ENCODE measurements around the gene LRRC39. TPM values are rescaled to one million over a fixed set of nuclear protein-coding genes. Genes with fewer than 3 reads are reported as not detected.

LRRC39 gene
- total RNA-seq, 1 experiment from 2014 or later = 0.54 TPM

DNA sequence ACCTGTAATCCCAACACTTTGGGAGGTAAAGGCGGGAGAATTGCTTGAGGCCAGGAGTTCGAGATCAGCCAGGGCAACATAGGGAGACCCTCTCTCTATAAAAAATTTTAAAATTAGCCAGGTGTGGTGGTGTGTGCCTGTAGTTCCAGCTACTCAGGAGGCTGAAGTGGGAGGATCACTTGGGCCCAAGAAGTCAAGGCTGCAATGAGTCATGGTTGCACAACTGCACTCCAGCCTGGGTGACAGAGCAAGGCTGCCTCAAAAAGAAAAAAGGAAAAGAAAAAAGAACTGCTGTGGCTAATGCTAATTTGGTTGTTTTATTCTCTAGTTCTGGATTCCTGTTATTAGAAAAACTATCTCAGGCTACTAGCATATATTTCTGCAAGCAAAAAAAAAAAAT lies 41.8 kb upstream of the LRRC39 start:
- CTCF ChIA-PET = no interaction called here
- H3K9me2 ChIP-seq (ENCODE audit: insufficient read depth) = no peaks in the 10 kb centered on the region

DNA sequence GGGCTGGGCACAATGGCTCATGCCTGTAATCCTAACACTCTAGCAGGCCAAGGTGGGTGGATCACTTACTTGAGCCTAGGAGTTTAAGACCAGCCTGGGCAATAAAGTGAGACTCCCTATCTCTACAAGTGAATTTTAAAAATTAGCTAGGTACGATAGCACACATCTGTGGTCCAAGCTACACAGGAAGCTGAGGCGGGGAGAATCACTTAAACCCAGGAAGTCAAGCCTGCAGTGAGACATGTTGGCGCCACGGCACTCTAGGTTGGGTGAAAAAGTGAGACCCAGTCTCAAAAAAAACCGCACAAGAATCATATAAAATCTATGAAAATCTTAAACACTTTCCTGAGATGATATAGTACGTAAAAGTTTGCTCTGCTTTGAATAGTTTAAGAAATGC lies 41.4 kb upstream of the LRRC39 start:
- no TSS peak for BruUV-seq (replicated peaks)
- CTCF ChIA-PET = no interaction called here
- RAD21 ChIA-PET (ENCODE audit: low non-redundant PET in 1 of 2, low total read pairs in 2 of 2, uncharacterized antibody in 2 of 2, unreplicated experiment in 2 of 2) = no interaction called here
- no peak for DNase-seq (ENCODE audit: low read depth, low spot score)
- H3K9ac ChIP-seq (ENCODE audit: low read length) = no peak overlapping the region
- ATAC-seq = no peak
- H3K27ac ChIP-seq (ENCODE audit: low read depth, low read length) = no peak overlapping the region
- no peak overlapping the region for H3K4me2 ChIP-seq (ENCODE audit: low read length)
- no peaks in the 10 kb centered on the region for H3K9me3 ChIP-seq (ENCODE audit: control insufficient read depth in 1 of 2, insufficient read depth in 1 of 2, low read depth in 1 of 2, low read length in 2 of 2)
- POLR2A ChIA-PET = no interaction called here
- H3K4me3 ChIP-seq (replicated peaks in 1 of 2; ENCODE audit: low read depth in 1 of 2, low read length in 2 of 2) = no peak overlapping the region
- no peaks in the 10 kb centered on the region for H3K4me1 ChIP-seq (ENCODE audit: control insufficient read depth in 1 of 2, insufficient read depth in 2 of 2, low read length in 2 of 2)
- no peaks in the 10 kb centered on the region for H3K9me2 ChIP-seq (ENCODE audit: insufficient read depth)
- H3K36me3 ChIP-seq (ENCODE audit: control insufficient read depth in 1 of 2, insufficient read depth in 2 of 2, low read length in 2 of 2) = peaks cover 0 to 9% of the 10 kb centered on the region in 2 experiments; a peak in 2 of 4 replicates
- H3K79me2 ChIP-seq (ENCODE audit: insufficient read depth, low read length) = no peaks in the 10 kb centered on the region
- H4K20me1 ChIP-seq (ENCODE audit: insufficient read depth) = no peaks in the 10 kb centered on the region
- no peak overlapping the region for H2AFZ ChIP-seq (ENCODE audit: low read depth, low read length, poor library complexity, severe bottlenecking)
- H3K27me3 ChIP-seq (ENCODE audit: insufficient read depth, low read length) = no peaks in the 10 kb centered on the region
- intact Hi-C loops (cut with micrococcal nuclease) = no loop called here
- TF ChIP-seq YY1 (IDR thresholded peaks at IDR 0.05; ENCODE audit: extremely low read depth, insufficient replicate concordance, low read depth, low read length) = no peak
- no peak for TF ChIP-seq ZBTB33 (IDR thresholded peaks at IDR 0.05; ENCODE audit: extremely low read depth, insufficient replicate concordance, low read length)
- TF ChIP-seq MAX (IDR thresholded peaks at IDR 0.05) = no peak
- no peak for TF ChIP-seq RAD21 (IDR thresholded peaks at IDR 0.05; ENCODE audit: low read depth)
- no peak for TF ChIP-seq CTCF (IDR thresholded peaks at IDR 0.05 in 2 of 3, conservative IDR thresholded peaks at IDR 0.05 in 1 of 3; ENCODE audit: borderline replicate concordance in 1 of 3, insufficient read depth in 1 of 3, low read depth in 2 of 3, low read length in 2 of 3)
- TF ChIP-seq CBX3 (IDR thresholded peaks at IDR 0.05; ENCODE audit: low read depth) = no peak
- no peak for TF ChIP-seq SIN3A (IDR thresholded peaks at IDR 0.05; ENCODE audit: low read depth)
- TF ChIP-seq ZFX (IDR thresholded peaks at IDR 0.05) = no peak
- TF ChIP-seq JUND (IDR thresholded peaks at IDR 0.05) = no peak

More for the DNA sequence above, 41.8 kb upstream of the LRRC39 start:
- Histone ChIP-seq H3K4me3 (replicated peaks in 1 of 2; ENCODE audit: low read depth in 1 of 2, low read length in 2 of 2) (no peak overlapping the region), H3K36me3 (ENCODE audit: control insufficient read depth in 1 of 2, insufficient read depth in 2 of 2, low read length in 2 of 2) (peaks cover 0 to 6% of the 10 kb centered on the region in 2 experiments; a peak in 1 of 4 replicates), H4K20me1 (ENCODE audit: insufficient read depth) (no peaks in the 10 kb centered on the region), H2AFZ (ENCODE audit: low read depth, low read length, poor library complexity, severe bottlenecking) (no peak overlapping the region), H3K9ac (ENCODE audit: low read length) (no peak overlapping the region), H3K27me3 (ENCODE audit: insufficient read depth, low read length) (no peaks in the 10 kb centered on the region), H3K4me2 (ENCODE audit: low read length) (no peak overlapping the region), H3K4me1 (ENCODE audit: control insufficient read depth in 1 of 2, insufficient read depth in 2 of 2, low read length in 2 of 2) (no peaks in the 10 kb centered on the region), H3K79me2 (ENCODE audit: insufficient read depth, low read length) (no peaks in the 10 kb centered on the region), H3K27ac (ENCODE audit: low read depth, low read length) (no peak overlapping the region), H3K9me3 (ENCODE audit: control insufficient read depth in 1 of 2, insufficient read depth in 1 of 2, low read depth in 1 of 2, low read length in 2 of 2) (no peaks in the 10 kb centered on the region)
- BruUV-seq (replicated peaks) = no TSS peak
- TF ChIP-seq, protein P1, sequence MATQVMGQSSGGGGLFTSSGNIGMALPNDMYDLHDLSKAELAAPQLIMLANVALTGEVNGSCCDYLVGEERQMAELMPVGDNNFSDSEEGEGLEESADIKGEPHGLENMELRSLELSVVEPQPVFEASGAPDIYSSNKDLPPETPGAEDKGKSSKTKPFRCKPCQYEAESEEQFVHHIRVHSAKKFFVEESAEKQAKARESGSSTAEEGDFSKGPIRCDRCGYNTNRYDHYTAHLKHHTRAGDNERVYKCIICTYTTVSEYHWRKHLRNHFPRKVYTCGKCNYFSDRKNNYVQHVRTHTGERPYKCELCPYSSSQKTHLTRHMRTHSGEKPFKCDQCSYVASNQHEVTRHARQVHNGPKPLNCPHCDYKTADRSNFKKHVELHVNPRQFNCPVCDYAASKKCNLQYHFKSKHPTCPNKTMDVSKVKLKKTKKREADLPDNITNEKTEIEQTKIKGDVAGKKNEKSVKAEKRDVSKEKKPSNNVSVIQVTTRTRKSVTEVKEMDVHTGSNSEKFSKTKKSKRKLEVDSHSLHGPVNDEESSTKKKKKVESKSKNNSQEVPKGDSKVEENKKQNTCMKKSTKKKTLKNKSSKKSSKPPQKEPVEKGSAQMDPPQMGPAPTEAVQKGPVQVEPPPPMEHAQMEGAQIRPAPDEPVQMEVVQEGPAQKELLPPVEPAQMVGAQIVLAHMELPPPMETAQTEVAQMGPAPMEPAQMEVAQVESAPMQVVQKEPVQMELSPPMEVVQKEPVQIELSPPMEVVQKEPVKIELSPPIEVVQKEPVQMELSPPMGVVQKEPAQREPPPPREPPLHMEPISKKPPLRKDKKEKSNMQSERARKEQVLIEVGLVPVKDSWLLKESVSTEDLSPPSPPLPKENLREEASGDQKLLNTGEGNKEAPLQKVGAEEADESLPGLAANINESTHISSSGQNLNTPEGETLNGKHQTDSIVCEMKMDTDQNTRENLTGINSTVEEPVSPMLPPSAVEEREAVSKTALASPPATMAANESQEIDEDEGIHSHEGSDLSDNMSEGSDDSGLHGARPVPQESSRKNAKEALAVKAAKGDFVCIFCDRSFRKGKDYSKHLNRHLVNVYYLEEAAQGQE (IDR thresholded peaks at IDR 0.05; ENCODE audit: low read depth) = no peak
- TF ChIP-seq CEBPB (IDR thresholded peaks at IDR 0.05; ENCODE audit: low read depth) (0 out of 2 replicates have a peak, but pooled peaks have one; percentile 29), RAD21 (IDR thresholded peaks at IDR 0.05; ENCODE audit: low read depth) (no peak)
- POLR2A ChIA-PET = no interaction called here
- RAD21 ChIA-PET (ENCODE audit: low non-redundant PET in 1 of 2, low total read pairs in 2 of 2, uncharacterized antibody in 2 of 2, unreplicated experiment in 2 of 2) = no interaction called here
- intact Hi-C loops (cut with micrococcal nuclease) = no loop called here
- DNase-seq (ENCODE audit: low read depth, low spot score) = no peak
- no peak for ATAC-seq
